ENCODE measurements around the gene DNAH3. TPM values are rescaled to one million over a fixed set of nuclear protein-coding genes. Genes with fewer than 3 reads are reported as not detected.

DNAH3 gene
- polyA plus RNA-seq, 2 of the 4 experiments (the other 2 are of a cell fraction): 0.37 to 0.81 TPM

GRCh38 chr16:20920799-20921198 lies 229.8 kb downstream of the DNAH3 start:
- no peaks in the 10 kb centered on the region for H3K4me1 ChIP-seq
- WGBS (ENCODE audit: missing lambda C conversion rate): 92% methylated on average over 2 of the region's 2 CpGs
- H3K9me3 ChIP-seq: no peaks in the 10 kb centered on the region
- ATAC-seq (no peak), DNase-seq (ENCODE audit: low read depth in 1 of 2, low spot score in 1 of 2) (no peak), FAIRE-seq (no peak)
- TF ChIP-seq ATOH8 (CRISPR knock-in tag; IDR thresholded peaks at IDR 0.05; ENCODE audit: low read depth) (no peak), RCOR1 (IDR thresholded peaks at IDR 0.05; ENCODE audit: low read depth, low read length) (no peak), HOXA7 (CRISPR knock-in tag; IDR thresholded peaks at IDR 0.05) (no peak), ESRRA (IDR thresholded peaks at IDR 0.05; ENCODE audit: borderline replicate concordance, low read length) (no peak), HEYL (CRISPR knock-in tag; IDR thresholded peaks at IDR 0.05) (no peak), REST (IDR thresholded peaks at IDR 0.05) (no peak), SREBF2 (IDR thresholded peaks at IDR 0.05) (no peak), FOSB (CRISPR knock-in tag; IDR thresholded peaks at IDR 0.05) (no peak), JUN (IDR thresholded peaks at IDR 0.05) (no peak), TFCP2L1 (CRISPR knock-in tag; IDR thresholded peaks at IDR 0.05) (no peak), RARB (CRISPR knock-in tag; IDR thresholded peaks at IDR 0.05) (no peak), RFX5 (IDR thresholded peaks at IDR 0.05) (no peak), ZNF302 (CRISPR knock-in tag; IDR thresholded peaks at IDR 0.05) (no peak), KDM5A (IDR thresholded peaks at IDR 0.05) (no peak), EHMT2 (IDR thresholded peaks at IDR 0.05; ENCODE audit: low read depth) (no peak), HMGXB4 (CRISPR knock-in tag; IDR thresholded peaks at IDR 0.05; ENCODE audit: borderline replicate concordance) (no peak), BCL3 (IDR thresholded peaks at IDR 0.05) (no peak)
- no peak overlapping the region for H3K27ac ChIP-seq
- ChIA-PET CTCF (interaction anchor here (0.9 to 1.2 kb wide), 2 partner anchors 9 to 76 kb away, joined by 3 read pairs; no protein-coding TSS in a partner anchor), POLR2A (no interaction called here)
- H3K4me3 ChIP-seq: no peak overlapping the region
- H3K4me2 ChIP-seq: no peak overlapping the region

- POLR2A ChIA-PET: interaction anchor here (1.1 kb wide), 1 partner anchor 9 kb away, joined by 3 read pairs; no protein-coding TSS in a partner anchor
- H3K9me3 ChIP-seq: no peaks in the 10 kb centered on the region
- no peaks in the 10 kb centered on the region for H3K4me1 ChIP-seq
- TF ChIP-seq ATOH8 (CRISPR knock-in tag; IDR thresholded peaks at IDR 0.05; ENCODE audit: low read depth): no peak
- no peak for ATAC-seq
- no peak overlapping the region for H3K27ac ChIP-seq
- H3K4me2 ChIP-seq: no peak overlapping the region
- no peak overlapping the region for H3K4me3 ChIP-seq
- no peak for FAIRE-seq
- DNase-seq (ENCODE audit: low read depth in 1 of 2, low spot score in 1 of 2): no peak
- CTCF ChIA-PET: interaction anchor here (0.7 to 1.1 kb wide), 4 partner anchors 10 to 121 kb away, joined by 3 read pairs; partner anchors contain the start of genes ERI2 and REXO5
- WGBS (ENCODE audit: missing lambda C conversion rate): 92% methylated on average over 5 of the region's 5 CpGs
Measured at GRCh38 chr16:20920091-20920490, 230.6 kb downstream of the DNAH3 start.
